Rectal smooth muscle tissue (tissue), 1 donor: ENCODE measurements around the gene MACC1.

Experiments used
- H3K27ac ChIP-seq: one replicate; pipeline ENCODE4 v1.7.0; 2013; ENCODE audit warnings: low read depth, low read length, inconsistent platforms
- H3K27me3 ChIP-seq: one replicate; pipeline ENCODE4 v1.7.0; 2013; ENCODE audit warnings: low read length; ENCODE audit not compliant: control insufficient read depth, insufficient read depth
- H3K36me3 ChIP-seq: one replicate; pipeline ENCODE4 v1.7.0; 2013; ENCODE audit warnings: low read length; ENCODE audit not compliant: control insufficient read depth, insufficient read depth
- H3K4me1 ChIP-seq: one replicate; pipeline ENCODE4 v1.7.0; 2013; ENCODE audit warnings: low read length; ENCODE audit not compliant: control insufficient read depth, insufficient read depth
- H3K4me3 ChIP-seq: one replicate; pipeline ENCODE4 v1.7.0; 2013; ENCODE audit warnings: low read length
- H3K9ac ChIP-seq: one replicate; pipeline ENCODE4 v1.7.0; 2013; ENCODE audit warnings: low read length

Gene MACC1

DNA sequence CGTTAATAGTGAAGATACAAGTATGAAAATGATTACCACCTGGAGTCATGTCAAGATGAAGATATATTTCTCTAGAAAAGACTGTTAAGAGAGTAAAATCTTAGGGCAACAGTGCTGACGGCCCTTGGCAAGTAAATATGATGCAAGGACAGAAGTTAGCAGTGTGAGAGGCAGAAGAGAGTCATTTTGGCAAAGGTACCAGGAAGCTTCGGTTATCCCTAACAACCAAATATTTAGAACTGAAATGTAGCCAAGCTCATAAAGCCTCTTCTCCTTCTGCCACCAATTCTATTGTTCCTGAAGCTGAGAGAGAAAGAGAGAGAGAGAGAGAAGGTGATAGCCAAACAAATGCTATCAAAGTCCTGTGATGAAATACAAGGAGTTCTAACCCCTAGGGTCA is 109.6 kb downstream of the MACC1 start:
- H3K36me3 ChIP-seq, result no peaks in the 10 kb centered on the region
- peak overlapping the region; percentile 56 for H3K27ac ChIP-seq
- no peaks in the 10 kb centered on the region for H3K27me3 ChIP-seq
- H3K4me1 ChIP-seq, result peaks cover 8% of the 10 kb centered on the region
- H3K9ac ChIP-seq, result no peak overlapping the region
- no peak overlapping the region for H3K4me3 ChIP-seq

DNA sequence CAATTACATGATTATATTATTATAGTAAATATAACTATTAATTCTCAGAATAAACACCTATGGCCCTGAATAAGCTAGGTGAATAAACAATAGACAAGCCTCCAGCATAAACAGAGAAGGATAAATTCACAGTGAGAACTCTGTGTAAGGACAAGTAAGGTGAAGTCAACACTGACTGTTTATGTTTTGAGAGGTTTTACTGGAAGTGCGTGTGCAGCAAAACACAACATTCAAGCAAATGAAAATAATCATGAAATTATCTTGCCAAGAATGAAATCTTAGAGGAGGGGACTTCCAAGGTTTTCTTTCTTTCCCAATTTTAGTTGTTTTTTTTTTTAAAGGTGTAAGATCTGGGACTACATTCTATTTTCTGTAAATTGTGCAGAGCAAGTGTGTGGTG is 112.5 kb downstream of the MACC1 start:
- no peak overlapping the region for H3K27ac ChIP-seq
- H3K27me3 ChIP-seq, result no peaks in the 10 kb centered on the region
- H3K4me1 ChIP-seq, result peaks cover 8% of the 10 kb centered on the region
- no peak overlapping the region for H3K4me3 ChIP-seq
- no peaks in the 10 kb centered on the region for H3K36me3 ChIP-seq
- no peak overlapping the region for H3K9ac ChIP-seq

- Histone ChIP-seq H3K27me3 (no peaks in the 10 kb centered on the region), H3K36me3 (no peaks in the 10 kb centered on the region), H3K27ac (no peak overlapping the region), H3K4me3 (no peak overlapping the region), H3K9ac (no peak overlapping the region), H3K4me1 (peaks cover 6% of the 10 kb centered on the region)
Measured at GRCh38 chr7:20102982-20103381, 114.2 kb downstream of the MACC1 start.

GRCh38 chr7:20095862-20096261 is 121.3 kb downstream of the MACC1 start:
- Histone ChIP-seq H3K36me3 (no peaks in the 10 kb centered on the region), H3K9ac (no peak overlapping the region), H3K27ac (no peak overlapping the region), H3K4me1 (no peaks in the 10 kb centered on the region), H3K27me3 (no peaks in the 10 kb centered on the region), H3K4me3 (no peak overlapping the region)

DNA sequence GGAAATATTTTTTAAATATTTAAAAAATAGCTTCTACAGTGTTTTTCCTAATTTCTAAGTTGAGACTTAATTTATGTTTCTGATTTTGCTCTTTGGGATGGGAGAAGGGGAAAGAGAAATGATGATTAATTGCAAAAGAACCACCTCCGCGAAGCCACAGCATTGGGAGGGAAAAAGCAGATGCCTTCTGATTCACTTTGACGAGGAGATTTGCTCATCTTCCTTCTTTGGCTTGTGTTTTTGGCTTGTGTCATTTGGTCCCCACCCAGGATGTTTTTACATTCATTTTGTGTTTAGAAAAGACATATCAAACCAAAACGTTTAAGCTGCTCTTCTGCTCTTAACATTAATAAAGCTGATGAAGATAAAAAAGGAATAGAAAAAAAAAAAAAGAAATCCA is 121.7 kb downstream of the MACC1 start:
- Histone ChIP-seq H3K27me3 (no peaks in the 10 kb centered on the region), H3K27ac (no peak overlapping the region), H3K4me3 (no peak overlapping the region), H3K36me3 (no peaks in the 10 kb centered on the region), H3K4me1 (no peaks in the 10 kb centered on the region), H3K9ac (no peak overlapping the region)

DNA sequence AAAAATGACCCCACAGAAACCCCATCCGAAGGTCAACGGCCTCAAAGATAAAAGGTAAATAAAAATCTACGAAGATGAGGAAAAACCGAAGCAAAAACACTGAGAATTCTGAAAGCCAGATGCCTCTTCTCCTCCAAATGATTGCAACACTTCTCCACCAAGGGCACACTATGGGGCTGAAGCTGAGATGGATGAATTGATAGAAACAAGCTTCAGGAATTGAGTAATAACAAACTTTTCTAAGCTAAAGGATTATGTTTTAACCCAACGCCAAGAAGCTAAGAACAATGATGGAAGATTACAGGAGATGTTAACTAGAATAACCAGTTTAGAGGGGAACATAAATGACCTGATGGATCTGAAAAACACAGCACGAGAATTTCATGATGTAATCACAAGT is 127.8 kb downstream of the MACC1 start:
- Histone ChIP-seq H3K4me3 (no peak overlapping the region), H3K27ac (no peak overlapping the region), H3K36me3 (no peaks in the 10 kb centered on the region), H3K4me1 (peaks cover 9% of the 10 kb centered on the region), H3K27me3 (no peaks in the 10 kb centered on the region), H3K9ac (no peak overlapping the region)

GRCh38 chr7:20085086-20085485 is 132.1 kb downstream of the MACC1 start:
- Histone ChIP-seq H3K4me1 (peaks cover 9% of the 10 kb centered on the region), H3K9ac (no peak overlapping the region), H3K27me3 (no peaks in the 10 kb centered on the region), H3K4me3 (no peak overlapping the region), H3K27ac (peak overlapping the region; percentile 74), H3K36me3 (no peaks in the 10 kb centered on the region)
